AG10803 (cell line): ENCODE results near the gene LRSAM1.
"Not testable (repeated sequence)": the region's sequence is repeated elsewhere in the genome, so short reads cannot be mapped to it uniquely, and the experiment has no call there.

Experiments used
- DNase-seq: peaks from one replicate; pipeline ENCODE4 v3.0.0; 2010; ENCODE audit warnings: low read depth
- H3K4me3 ChIP-seq: 2 replicates; pipeline ENCODE4 v1.5.1; 2011; ENCODE audit warnings: mild to moderate bottlenecking, low read length, control low read depth
- TF ChIP-seq, protein P1 (sequence below): conservative IDR thresholded peaks from 2 replicates; pipeline ENCODE4 v1.5.1; 2011; ENCODE audit warnings: mild to moderate bottlenecking, low read length, control low read depth, inconsistent platforms

The LRSAM1 gene

DNA sequence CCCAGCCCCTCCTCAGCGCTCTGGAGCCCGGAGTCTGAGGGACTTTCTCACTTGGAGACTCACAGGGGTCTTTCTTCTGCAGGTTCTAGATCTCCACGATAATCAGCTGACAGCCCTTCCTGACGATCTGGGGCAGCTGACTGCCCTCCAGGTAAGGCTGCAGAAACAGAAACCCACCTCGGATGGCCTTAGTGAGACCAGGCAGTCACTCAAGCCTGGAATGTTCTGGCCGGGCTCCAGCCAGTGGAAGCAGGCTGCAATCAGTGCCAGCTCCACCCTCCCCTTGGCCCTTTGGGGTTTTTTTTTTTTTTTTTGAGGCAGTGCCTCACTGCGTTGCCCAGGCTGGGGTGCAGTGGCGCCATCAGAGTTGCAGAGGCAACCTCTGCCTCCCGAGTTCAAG is 7.6 kb downstream of the LRSAM1 start:
- TF ChIP-seq, protein P1, sequence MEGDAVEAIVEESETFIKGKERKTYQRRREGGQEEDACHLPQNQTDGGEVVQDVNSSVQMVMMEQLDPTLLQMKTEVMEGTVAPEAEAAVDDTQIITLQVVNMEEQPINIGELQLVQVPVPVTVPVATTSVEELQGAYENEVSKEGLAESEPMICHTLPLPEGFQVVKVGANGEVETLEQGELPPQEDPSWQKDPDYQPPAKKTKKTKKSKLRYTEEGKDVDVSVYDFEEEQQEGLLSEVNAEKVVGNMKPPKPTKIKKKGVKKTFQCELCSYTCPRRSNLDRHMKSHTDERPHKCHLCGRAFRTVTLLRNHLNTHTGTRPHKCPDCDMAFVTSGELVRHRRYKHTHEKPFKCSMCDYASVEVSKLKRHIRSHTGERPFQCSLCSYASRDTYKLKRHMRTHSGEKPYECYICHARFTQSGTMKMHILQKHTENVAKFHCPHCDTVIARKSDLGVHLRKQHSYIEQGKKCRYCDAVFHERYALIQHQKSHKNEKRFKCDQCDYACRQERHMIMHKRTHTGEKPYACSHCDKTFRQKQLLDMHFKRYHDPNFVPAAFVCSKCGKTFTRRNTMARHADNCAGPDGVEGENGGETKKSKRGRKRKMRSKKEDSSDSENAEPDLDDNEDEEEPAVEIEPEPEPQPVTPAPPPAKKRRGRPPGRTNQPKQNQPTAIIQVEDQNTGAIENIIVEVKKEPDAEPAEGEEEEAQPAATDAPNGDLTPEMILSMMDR: no peak
- H3K4me3 ChIP-seq: no peak overlapping the region
- no peak for DNase-seq

DNA sequence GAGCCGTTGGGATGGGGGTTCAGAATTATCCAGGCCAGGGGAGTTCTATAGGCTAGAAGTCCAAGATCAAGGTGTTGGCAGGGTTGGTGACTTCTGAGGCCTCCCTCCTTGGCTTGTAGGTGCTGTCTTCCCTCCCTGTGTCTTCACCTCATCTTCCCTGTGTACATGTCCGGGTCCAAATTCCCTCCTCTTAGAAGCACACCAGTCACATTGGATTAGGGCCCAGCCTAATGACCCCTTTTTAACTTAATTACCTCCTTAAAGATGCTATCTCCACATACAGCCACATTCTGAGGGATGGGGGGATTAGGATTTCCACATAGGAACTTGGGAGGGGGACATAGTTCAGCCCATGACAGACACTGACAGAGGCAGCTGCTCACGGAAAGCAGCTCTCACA is 12.1 kb downstream of the LRSAM1 start:
- DNase-seq: no peak
- TF ChIP-seq, protein P1: no peak

DNA sequence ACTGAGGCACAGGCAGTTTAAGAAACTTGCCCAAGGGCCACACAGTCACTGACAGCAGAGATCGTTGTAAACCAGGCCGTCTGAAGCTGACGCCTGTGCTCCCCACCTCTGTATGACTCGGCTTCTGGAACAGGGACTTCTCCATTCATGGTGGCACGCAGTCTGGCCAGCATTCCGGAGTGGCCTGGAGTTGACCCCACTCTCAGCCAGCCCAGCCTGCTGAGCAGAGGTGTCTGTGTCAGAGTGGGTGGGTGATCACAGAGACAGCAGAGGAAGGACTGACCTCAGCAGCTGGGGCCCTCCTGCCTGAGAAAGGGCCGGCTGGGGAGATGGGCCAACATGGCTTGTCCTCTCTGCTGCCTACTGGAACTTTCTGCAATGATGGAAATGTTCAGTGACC is 12.6 kb downstream of the LRSAM1 start:
- TF ChIP-seq, protein P1: no peak
- DNase-seq: no peak
- no peak overlapping the region for H3K4me3 ChIP-seq

More for the DNA sequence above, 12.1 kb downstream of the LRSAM1 start:
- no peak overlapping the region for H3K4me3 ChIP-seq

DNA sequence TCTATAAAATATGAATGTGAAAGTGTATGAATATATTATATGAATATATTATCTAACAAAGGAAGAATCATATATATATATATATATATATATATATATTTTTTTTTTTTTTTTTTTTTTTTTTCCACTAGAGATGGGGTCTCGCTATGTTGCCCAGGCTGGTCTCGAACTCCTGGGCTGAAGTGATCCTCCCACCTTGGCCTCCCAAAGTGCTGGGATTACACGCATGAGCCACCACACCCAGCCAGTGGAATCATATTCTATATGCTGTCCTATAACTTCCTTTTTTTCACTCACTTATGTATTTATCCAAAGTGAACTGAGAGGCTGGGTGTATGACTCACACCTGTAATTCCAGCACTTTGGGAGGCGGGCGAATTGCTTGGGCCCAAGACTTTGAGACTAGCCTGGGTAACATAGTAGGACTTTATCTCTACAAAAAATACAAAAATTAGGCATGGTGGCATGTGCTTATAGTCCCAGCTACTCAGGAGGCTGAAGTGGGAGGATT is 15.2 kb downstream of the LRSAM1 start:
- not testable (repeated sequence) for DNase-seq, H3K4me3 ChIP-seq

DNA sequence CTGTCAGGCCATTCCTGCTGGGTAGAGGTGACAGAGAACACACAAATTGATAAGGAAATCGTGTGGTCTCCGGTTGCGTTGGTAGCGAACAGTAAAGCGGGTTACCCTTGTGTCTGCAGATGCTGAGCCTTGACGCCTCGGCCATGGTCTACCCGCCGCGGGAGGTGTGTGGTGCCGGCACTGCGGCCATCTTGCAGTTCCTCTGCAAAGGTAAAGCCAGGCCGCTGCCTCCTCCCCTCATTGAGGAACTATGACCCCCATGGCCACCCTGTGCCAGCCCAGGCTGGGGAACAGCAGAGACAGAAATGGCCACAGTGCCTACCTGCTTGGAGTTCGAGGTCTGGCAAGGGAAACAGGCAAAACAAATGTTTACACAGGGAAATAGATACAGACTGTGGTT is 16.3 kb downstream of the LRSAM1 start:
- DNase-seq: no peak
- TF ChIP-seq, protein P1: no peak
- no peak overlapping the region for H3K4me3 ChIP-seq

DNA sequence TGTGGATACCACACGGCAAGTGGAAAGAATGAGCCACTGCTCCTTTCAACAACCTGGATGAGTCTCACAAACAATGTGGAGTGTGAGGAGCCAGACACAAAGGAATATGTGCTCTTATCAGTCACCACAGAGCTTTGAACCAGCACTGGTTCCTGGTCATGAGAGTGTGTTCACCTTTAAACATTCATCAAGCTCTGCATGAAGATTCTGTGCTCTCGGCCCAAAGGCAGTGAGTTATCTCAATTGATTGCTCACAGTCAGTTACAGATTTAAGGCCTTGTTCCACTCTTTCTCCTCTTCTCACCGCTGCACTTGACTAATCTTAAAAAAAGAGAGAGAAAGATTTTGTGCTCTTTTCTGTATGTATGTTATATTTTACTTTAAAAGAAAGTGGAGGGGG is 19.4 kb downstream of the LRSAM1 start:
- TF ChIP-seq, protein P1: no peak
- H3K4me3 ChIP-seq: no peak overlapping the region
- DNase-seq: no peak

DNA sequence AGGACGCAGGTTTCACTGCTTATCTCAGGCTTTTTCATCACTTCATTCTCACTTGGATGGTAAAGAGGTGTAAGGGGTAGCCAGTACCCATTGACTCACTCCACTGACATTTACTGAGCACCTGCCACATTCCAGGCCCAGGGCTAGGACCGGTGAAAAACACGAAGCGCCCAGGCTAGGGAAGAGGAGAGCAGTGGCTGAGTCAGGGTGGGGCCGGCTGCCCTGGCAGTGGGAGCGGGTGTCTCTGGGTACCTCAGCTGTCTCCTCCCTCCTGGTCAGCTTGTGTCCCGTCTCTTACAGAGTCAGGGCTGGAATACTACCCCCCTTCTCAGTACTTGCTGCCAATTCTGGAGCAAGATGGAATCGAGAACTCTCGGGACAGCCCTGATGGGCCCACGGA is 22.2 kb downstream of the LRSAM1 start:
- H3K4me3 ChIP-seq: no peak overlapping the region
- no peak for DNase-seq
- TF ChIP-seq, protein P1: no peak

DNA sequence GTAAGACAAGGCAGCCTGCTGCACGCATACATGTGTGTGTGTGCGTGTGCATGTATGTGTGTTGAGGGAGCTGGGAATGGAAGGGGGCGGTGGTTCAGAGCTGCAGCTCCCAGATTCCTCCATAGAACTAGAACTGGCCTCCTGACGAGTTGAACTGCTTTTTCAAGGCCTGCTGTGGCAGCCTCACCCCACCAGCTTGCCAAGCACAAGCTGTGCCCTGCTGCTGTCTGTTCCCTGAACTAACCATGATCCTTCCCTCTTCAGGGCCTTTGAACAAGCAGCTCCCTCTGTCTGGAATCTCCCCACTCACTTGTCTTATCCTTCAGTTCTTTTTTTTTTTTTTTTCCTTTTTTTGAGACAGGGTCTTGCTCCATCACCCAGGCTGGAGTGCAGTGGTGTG is 22.6 kb downstream of the LRSAM1 start:
- DNase-seq: no peak

More for the DNA sequence above, 22.6 kb downstream of the LRSAM1 start:
- TF ChIP-seq, protein P1: no peak
- no peak overlapping the region for H3K4me3 ChIP-seq
